Measurements from ENCODE around the gene HNF1B.

HNF1B gene

DNA sequence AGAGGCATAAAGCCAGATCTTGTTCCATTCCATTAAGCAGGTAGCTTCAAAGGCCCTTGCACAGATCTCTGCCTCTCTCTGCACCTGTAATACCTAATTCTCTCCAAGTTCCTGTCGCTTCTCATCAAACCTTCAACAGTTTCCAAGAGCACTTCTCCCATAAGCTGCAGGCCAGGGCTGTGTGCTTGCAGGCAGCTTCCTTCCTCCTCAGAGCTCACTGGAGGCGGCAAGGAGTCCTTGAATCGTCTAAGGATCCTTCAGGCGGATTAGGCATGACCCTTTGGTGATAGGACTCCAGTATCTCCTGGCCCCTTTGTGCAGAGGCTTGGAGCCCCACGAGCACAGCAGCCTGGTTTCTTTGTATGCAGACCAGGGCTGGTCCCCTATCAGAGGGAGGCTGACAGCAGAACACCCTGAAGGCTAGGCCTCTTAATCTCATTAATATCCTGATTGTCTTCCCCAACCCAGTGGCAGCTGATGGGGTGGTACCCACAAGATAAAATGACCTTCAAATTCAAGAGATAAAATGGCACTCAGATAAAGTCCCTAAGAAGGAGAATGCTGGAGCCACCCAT lies 19.8 kb downstream of the HNF1B start:
- DNase-seq (ENCODE audit: extremely low spot score) = no peak
- TF ChIP-seq, protein P1, sequence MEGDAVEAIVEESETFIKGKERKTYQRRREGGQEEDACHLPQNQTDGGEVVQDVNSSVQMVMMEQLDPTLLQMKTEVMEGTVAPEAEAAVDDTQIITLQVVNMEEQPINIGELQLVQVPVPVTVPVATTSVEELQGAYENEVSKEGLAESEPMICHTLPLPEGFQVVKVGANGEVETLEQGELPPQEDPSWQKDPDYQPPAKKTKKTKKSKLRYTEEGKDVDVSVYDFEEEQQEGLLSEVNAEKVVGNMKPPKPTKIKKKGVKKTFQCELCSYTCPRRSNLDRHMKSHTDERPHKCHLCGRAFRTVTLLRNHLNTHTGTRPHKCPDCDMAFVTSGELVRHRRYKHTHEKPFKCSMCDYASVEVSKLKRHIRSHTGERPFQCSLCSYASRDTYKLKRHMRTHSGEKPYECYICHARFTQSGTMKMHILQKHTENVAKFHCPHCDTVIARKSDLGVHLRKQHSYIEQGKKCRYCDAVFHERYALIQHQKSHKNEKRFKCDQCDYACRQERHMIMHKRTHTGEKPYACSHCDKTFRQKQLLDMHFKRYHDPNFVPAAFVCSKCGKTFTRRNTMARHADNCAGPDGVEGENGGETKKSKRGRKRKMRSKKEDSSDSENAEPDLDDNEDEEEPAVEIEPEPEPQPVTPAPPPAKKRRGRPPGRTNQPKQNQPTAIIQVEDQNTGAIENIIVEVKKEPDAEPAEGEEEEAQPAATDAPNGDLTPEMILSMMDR (IDR thresholded peaks at IDR 0.05; ENCODE audit: control extremely low read depth, extremely low read depth, low read depth, missing control alignments) = no peak
- POLR2A ChIA-PET = interaction anchor here (0.6 kb wide), 1 partner anchor 972 kb away, joined by 3 read pairs; no protein-coding TSS in a partner anchor
- CTCF ChIA-PET = interaction anchor here (0.9 to 1.5 kb wide), 6 partner anchors 9 to 116 kb away, joined by 3 to 4 read pairs (median 3); no protein-coding TSS in a partner anchor

- ChIA-PET CTCF (interaction anchor here (0.8 to 1.3 kb wide), 3 partner anchors 10 to 19 kb away, joined by 3 to 6 read pairs (median 3); no protein-coding TSS in a partner anchor), POLR2A (no interaction called here)
- no peak for DNase-seq (ENCODE audit: extremely low spot score)
Measured at GRCh38 chr17:37720989-37721388, 23.9 kb downstream of the HNF1B start.

DNA sequence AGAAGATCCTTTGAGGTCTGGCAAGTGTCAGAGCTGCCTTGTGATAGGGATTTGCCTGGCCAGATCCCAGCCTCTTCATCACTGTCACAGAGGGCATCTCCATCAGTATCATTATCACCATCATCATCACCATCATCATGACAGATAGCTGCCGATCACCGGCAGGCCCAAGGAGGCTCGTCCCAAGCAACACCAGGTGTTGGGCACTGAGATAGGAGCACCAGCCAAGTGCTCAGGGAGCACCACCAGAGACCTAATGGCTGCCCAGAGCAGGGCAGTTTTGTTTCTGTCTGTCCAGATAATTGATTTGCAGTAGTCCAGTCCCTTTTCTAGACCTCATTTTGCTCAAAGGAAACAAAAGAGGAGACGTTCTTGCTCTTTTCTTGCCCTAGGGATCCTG lies 25.0 kb downstream of the HNF1B start:
- TF ChIP-seq, protein P1 (IDR thresholded peaks at IDR 0.05; ENCODE audit: control extremely low read depth, extremely low read depth, low read depth, missing control alignments) = no peak
- DNase-seq (ENCODE audit: extremely low spot score) = no peak
- ChIA-PET POLR2A (no interaction called here), CTCF (no interaction called here)

More at GRCh38 chr17:37720989-37721388, 23.9 kb downstream of the HNF1B start:
- TF ChIP-seq, protein P1 (IDR thresholded peaks at IDR 0.05; ENCODE audit: control extremely low read depth, extremely low read depth, low read depth, missing control alignments) = no peak

- DNase-seq (ENCODE audit: extremely low spot score) = no peak
- CTCF ChIA-PET = no interaction called here
- TF ChIP-seq, protein P1 (IDR thresholded peaks at IDR 0.05; ENCODE audit: control extremely low read depth, extremely low read depth, low read depth, missing control alignments) = no peak
- POLR2A ChIA-PET = no interaction called here
Measured at GRCh38 chr17:37718324-37719048, 26.4 kb downstream of the HNF1B start.

GRCh38 chr17:37717627-37718323 lies 27.1 kb downstream of the HNF1B start:
- ChIA-PET POLR2A (no interaction called here), CTCF (interaction anchor here (2.2 kb wide), 1 partner anchor 16 kb away, joined by 5 read pairs; no protein-coding TSS in a partner anchor)
- TF ChIP-seq, protein P1 (IDR thresholded peaks at IDR 0.05; ENCODE audit: control extremely low read depth, extremely low read depth, low read depth, missing control alignments) = no peak
- DNase-seq (ENCODE audit: extremely low spot score) = no peak

- DNase-seq (ENCODE audit: extremely low spot score) = no peak
- TF ChIP-seq, protein P1 (IDR thresholded peaks at IDR 0.05; ENCODE audit: control extremely low read depth, extremely low read depth, low read depth, missing control alignments) = no peak
- POLR2A ChIA-PET = no interaction called here
- CTCF ChIA-PET = interaction anchor here (0.8 kb wide), 1 partner anchor 9 kb away, joined by 3 read pairs; no protein-coding TSS in a partner anchor
Measured at GRCh38 chr17:37714897-37715296, 30.0 kb downstream of the HNF1B start.

All from GM10248 (cell line).